Epithelial cell of esophagus (primary cell): ENCODE results near the gene EPS8.

Experiments
- DNase-seq: peaks from one replicate; pipeline ENCODE4 v3.0.0; 2010; ENCODE audit warnings: low read depth
- H3K4me3 ChIP-seq: 2 replicates; pipeline ENCODE4 v1.5.1; 2011; ENCODE audit warnings: mild to moderate bottlenecking, low read length, control low read depth
- CTCF ChIP-seq: IDR thresholded peaks from 2 replicates; pipeline ENCODE4 v1.5.1; 2011; ENCODE audit warnings: low read depth, mild to moderate bottlenecking, low read length, control low read depth, inconsistent platforms; ENCODE audit not compliant: insufficient read depth; ENCODE audit errors: missing control alignments

The EPS8 gene

GRCh38 chr12:15574353-15574752, 214.8 kb downstream of the EPS8 start:
- no peak for DNase-seq
- no peak overlapping the region for H3K4me3 ChIP-seq
- no peak for TF ChIP-seq CTCF
